ENCODE results near the gene STK32B. TPM values are rescaled to one million over a fixed set of nuclear protein-coding genes. Genes with fewer than 3 reads are reported as not detected.
"Not testable (repeated sequence)": the region's sequence is repeated elsewhere in the genome, so short reads cannot be mapped to it uniquely, and the experiment has no call there.

STK32B gene
- total RNA-seq, 4 donors from 2014 or later: 0.09 to 3.2 (median 0.38) TPM; not detected in 1

DNA sequence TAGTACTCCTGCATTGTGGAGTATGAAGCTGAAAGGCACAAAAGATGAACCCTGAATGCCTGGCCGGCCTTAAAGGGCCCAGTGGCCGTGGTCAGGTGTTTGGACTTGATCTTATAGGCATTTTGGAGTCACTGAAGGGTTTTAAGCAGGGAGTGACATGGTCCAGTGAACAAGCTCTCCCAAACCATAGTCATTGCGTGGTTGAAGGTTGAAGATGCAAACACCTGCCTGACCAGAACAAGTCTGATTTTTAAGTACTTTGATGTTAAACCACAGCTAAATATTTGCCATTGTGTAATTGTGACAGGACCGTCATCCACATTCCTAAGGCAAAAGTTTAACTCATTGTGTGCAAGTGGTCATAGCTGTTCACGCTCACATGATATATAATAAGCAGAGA is 3.3 kb downstream of the STK32B start:
- no peak overlapping the region for H3K27ac ChIP-seq
- intact Hi-C loops (cut with DNase I): no loop called here
- peaks cover 0 to 38% (median 0%) of the 10 kb centered on the region in 4 donors for H3K27me3 ChIP-seq
- no peak overlapping the region for H3K4me3 ChIP-seq
- no peak for TF ChIP-seq POLR2A (IDR thresholded peaks at IDR 0.05)
- TF ChIP-seq, protein P1, sequence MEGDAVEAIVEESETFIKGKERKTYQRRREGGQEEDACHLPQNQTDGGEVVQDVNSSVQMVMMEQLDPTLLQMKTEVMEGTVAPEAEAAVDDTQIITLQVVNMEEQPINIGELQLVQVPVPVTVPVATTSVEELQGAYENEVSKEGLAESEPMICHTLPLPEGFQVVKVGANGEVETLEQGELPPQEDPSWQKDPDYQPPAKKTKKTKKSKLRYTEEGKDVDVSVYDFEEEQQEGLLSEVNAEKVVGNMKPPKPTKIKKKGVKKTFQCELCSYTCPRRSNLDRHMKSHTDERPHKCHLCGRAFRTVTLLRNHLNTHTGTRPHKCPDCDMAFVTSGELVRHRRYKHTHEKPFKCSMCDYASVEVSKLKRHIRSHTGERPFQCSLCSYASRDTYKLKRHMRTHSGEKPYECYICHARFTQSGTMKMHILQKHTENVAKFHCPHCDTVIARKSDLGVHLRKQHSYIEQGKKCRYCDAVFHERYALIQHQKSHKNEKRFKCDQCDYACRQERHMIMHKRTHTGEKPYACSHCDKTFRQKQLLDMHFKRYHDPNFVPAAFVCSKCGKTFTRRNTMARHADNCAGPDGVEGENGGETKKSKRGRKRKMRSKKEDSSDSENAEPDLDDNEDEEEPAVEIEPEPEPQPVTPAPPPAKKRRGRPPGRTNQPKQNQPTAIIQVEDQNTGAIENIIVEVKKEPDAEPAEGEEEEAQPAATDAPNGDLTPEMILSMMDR (IDR thresholded peaks at IDR 0.05): no peak
- no peaks in the 10 kb centered on the region for H3K36me3 ChIP-seq
- peaks cover 8 to 25% (median 13%) of the 10 kb centered on the region in 3 donors for H3K4me1 ChIP-seq
- no peaks in the 10 kb centered on the region for H3K9me3 ChIP-seq
- WGBS, 2 donors: 42 to 53% methylated on average over 5 of the region's 5 CpGs
- DNase-seq: no peak

DNA sequence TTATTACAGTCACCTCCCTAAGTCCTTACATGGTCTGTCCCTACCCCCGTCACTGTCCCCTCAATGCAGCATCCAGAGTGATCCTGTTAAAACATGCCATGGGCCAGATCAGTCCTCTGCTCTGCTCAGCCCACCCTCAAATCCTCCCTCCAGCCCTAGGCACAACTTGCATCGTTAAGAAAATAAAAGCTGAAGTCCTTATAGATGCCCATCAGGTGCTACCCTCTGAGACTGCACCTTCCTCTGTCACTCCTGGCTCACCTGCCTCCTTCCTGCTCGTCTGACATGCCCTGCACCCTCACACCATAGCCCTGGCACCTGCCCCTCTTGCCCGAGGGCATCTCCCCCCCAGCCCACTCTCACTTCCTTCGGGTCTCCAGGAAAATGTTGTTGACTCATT is 4.1 kb downstream of the STK32B start:
- 38 to 39% methylated on average over 5 of the region's 5 CpGs for WGBS, 2 donors
- no peaks in the 10 kb centered on the region for H3K9me3 ChIP-seq
- peaks cover 8 to 22% (median 12%) of the 10 kb centered on the region in 3 donors for H3K4me1 ChIP-seq
- no peak for TF ChIP-seq POLR2A (IDR thresholded peaks at IDR 0.05)
- TF ChIP-seq, protein P1 (IDR thresholded peaks at IDR 0.05): no peak
- H3K27me3 ChIP-seq: peaks cover 0 to 31% (median 0%) of the 10 kb centered on the region in 4 donors
- H3K27ac ChIP-seq: no peak overlapping the region
- H3K36me3 ChIP-seq: no peaks in the 10 kb centered on the region
- DNase-seq: no peak
- no peak overlapping the region for H3K4me3 ChIP-seq
- intact Hi-C loops (cut with DNase I): no loop called here

DNA sequence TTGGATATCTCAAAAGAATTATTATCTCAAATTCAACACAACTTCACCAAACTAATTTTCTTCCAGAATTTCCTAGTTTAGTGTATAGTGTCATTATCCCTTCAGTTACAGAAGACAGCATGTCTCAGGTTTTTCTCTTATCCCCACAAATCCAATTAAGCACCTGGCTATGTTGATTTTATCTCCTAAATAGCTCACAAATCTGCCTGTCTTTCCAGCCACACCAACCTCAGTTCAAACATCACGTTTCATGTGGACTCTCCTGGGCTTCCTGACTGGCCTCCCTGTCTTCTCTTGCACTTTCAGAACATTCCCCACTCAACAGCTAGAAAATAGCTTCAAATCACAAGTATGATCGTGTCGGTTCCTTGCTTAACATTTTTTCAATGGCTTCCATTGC is 14.8 kb downstream of the STK32B start:
- Histone ChIP-seq H3K4me1 (no peaks in the 10 kb centered on the region), H3K27ac (no peak overlapping the region), H3K36me3 (no peaks in the 10 kb centered on the region), H3K9me3 (no peaks in the 10 kb centered on the region), H3K27me3 (no peaks in the 10 kb centered on the region), H3K4me3 (no peak overlapping the region)
- intact Hi-C loops (cut with DNase I): no loop called here
- no peak for DNase-seq
- TF ChIP-seq POLR2A (IDR thresholded peaks at IDR 0.05): no peak
- TF ChIP-seq, protein P1 (IDR thresholded peaks at IDR 0.05): no peak
- 68 to 70% methylated on average over 3 of the region's 3 CpGs for WGBS, 2 donors

DNA sequence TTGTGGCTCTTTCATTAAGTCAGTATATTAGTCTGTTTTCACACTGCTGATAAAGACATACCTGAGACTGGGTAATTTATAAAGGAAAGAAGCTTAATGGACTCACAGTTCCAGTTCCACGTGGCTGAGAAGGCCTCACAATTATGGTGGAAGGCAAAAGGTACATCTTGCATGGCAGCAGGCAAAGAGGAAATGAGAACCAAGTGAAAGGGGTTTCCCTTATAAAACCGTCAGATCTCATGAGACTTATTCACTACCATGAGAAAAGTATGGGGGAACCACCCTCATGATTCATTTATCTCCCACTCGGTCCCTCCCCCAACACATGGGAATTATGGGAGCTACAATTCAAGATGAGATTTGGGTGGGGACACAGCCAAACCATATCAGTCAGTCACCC is 15.7 kb downstream of the STK32B start:
- H3K4me1 ChIP-seq; DNase-seq; H3K9me3 ChIP-seq; intact Hi-C loops (cut with DNase I); H3K27ac ChIP-seq; H3K4me3 ChIP-seq; H3K36me3 ChIP-seq; H3K27me3 ChIP-seq: not testable (repeated sequence)
- WGBS, 2 donors: 49 to 71% methylated on average over 3 of the region's 3 CpGs

DNA sequence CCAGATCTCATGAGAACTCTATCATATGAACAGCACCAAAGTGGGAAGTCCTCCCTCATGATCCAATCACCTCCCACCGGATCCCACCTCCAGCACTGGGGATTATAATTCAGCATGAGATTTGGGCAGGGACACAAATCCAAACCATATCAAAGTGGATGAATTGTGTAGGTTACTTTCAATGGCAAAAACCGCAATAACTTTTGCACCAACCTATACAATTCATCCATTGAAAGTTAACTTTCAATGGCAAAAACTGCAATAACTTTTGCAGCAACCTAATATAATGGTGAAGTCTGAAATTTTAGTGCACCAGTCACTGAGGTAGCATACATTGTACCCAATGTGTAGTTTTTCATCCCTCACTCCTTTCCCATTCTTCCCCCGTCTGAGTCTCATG is 16.6 kb downstream of the STK32B start:
- H3K9me3 ChIP-seq: peaks cover 0 to 2% (median 0%) of the 10 kb centered on the region in 3 donors
- TF ChIP-seq, protein P1 (IDR thresholded peaks at IDR 0.05): no peak
- no peak for TF ChIP-seq POLR2A (IDR thresholded peaks at IDR 0.05)
- H3K4me1 ChIP-seq: no peaks in the 10 kb centered on the region
- WGBS, 2 donors: 82 to 91% methylated on average over 3 of the region's 3 CpGs
- H3K4me3 ChIP-seq: no peak overlapping the region
- no peaks in the 10 kb centered on the region for H3K27me3 ChIP-seq
- no peak overlapping the region for H3K27ac ChIP-seq
- no peaks in the 10 kb centered on the region for H3K36me3 ChIP-seq
- intact Hi-C loops (cut with DNase I): no loop called here
- DNase-seq: no peak

DNA sequence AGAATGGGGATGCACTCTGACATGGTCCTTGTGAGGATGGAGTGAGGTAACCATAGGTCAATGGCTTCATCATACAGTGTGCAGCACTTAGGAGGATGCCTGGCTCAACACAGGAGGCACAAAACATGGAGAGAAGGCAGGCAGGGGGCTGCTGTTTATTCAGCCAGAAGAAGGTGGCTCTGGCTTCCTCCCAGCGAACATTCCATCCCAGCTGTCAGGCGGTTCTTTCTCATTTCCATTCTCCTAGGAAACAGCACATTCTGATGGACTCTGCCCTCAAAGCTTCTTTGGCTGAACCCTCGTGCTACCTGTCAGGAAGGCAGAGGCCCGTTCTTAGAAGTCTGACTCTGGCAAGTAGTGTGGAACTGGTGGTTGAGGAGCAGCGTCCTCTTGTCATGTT is 18.6 kb downstream of the STK32B start:
- Histone ChIP-seq H3K36me3 (no peaks in the 10 kb centered on the region), H3K27ac (no peak overlapping the region), H3K4me1 (no peaks in the 10 kb centered on the region), H3K4me3 (no peak overlapping the region), H3K9me3 (peaks cover 0 to 4% (median 0%) of the 10 kb centered on the region in 3 donors), H3K27me3 (no peaks in the 10 kb centered on the region)
- intact Hi-C loops (cut with DNase I): no loop called here
- no peak for DNase-seq
- TF ChIP-seq, protein P1 (IDR thresholded peaks at IDR 0.05): no peak
- TF ChIP-seq POLR2A (IDR thresholded peaks at IDR 0.05): no peak
- WGBS, 2 donors: 57 to 67% methylated on average over 1 to 5 of the region's 5 CpGs
